Fibroblast of mammary gland (primary cell): Measurements from ENCODE around the gene COL24A1.

Source experiments
- DNase-seq: peaks from one replicate; pipeline ENCODE4 v3.0.0-alpha.2; 2010; ENCODE audit warnings: low read depth
- H3K4me3 ChIP-seq: 2 replicates; pipeline ENCODE4 v1.5.1; 2011; ENCODE audit warnings: low read depth, mild to moderate bottlenecking, low read length, moderate library complexity; ENCODE audit not compliant: control insufficient read depth
- CTCF ChIP-seq: conservative IDR thresholded peaks from 2 replicates; pipeline ENCODE4 v1.5.1; 2011; ENCODE audit warnings: low read depth, low read length, inconsistent platforms; ENCODE audit not compliant: control insufficient read depth, insufficient read depth

Gene COL24A1

GRCh38 chr1:86061551-86061990 is 95.0 kb downstream of the COL24A1 start:
- no peak for TF ChIP-seq CTCF
- DNase-seq, result peak; percentile 6
- H3K4me3 ChIP-seq, result no peak overlapping the region

GRCh38 chr1:86054396-86054795 is 102.2 kb downstream of the COL24A1 start:
- no peak overlapping the region for H3K4me3 ChIP-seq
- TF ChIP-seq CTCF, result no peak
- no peak for DNase-seq

GRCh38 chr1:86052948-86053698 is 103.4 kb downstream of the COL24A1 start:
- TF ChIP-seq CTCF, result no peak
- no peak overlapping the region for H3K4me3 ChIP-seq
- DNase-seq, result no peak

GRCh38 chr1:86035101-86035500 is 121.5 kb downstream of the COL24A1 start:
- no peak overlapping the region for H3K4me3 ChIP-seq
- TF ChIP-seq CTCF, result no peak
- DNase-seq, result no peak

GRCh38 chr1:86030180-86030579 is 126.4 kb downstream of the COL24A1 start:
- TF ChIP-seq CTCF, result no peak
- no peak for DNase-seq
- H3K4me3 ChIP-seq, result no peak overlapping the region

GRCh38 chr1:86018283-86018923 is 138.2 kb downstream of the COL24A1 start:
- peak; percentile 26 for DNase-seq
- TF ChIP-seq CTCF, result peak; percentile 85
- no peak overlapping the region for H3K4me3 ChIP-seq
